Measurements from ENCODE around the gene TFRC. TPM values are rescaled to one million over a fixed set of nuclear protein-coding genes. Genes with fewer than 3 reads are reported as not detected.
"Not testable (repeated sequence)": the region's sequence is repeated elsewhere in the genome, so short reads cannot be mapped to it uniquely, and the experiment has no call there.

Gene TFRC
- total RNA-seq, 1 donor from 2014 or later = 91.8 TPM

DNA sequence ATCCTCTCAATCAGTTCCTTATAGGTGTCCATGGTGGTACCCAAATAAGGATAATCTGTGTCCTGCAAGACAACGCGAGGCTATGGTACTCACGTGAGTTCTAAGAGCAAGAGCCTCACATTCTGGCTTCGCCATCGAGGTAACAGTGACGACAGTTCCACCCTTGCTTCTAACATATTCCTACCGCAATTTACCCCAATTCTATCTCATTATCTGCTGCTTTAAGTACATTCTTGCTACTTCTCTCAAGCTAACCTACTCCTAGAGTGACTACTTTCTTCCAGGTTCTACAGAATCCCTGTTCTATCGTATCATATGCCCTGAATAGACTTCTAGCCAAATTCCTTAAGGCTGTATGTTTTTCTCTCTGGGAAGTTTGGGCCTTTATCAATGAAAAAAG lies 26.6 kb downstream of the TFRC start:
- ATAC-seq (no peak), DNase-seq (ENCODE audit: missing footprints) (no peak)
- intact Hi-C loops (cut with DNase I) = no loop called here

DNA sequence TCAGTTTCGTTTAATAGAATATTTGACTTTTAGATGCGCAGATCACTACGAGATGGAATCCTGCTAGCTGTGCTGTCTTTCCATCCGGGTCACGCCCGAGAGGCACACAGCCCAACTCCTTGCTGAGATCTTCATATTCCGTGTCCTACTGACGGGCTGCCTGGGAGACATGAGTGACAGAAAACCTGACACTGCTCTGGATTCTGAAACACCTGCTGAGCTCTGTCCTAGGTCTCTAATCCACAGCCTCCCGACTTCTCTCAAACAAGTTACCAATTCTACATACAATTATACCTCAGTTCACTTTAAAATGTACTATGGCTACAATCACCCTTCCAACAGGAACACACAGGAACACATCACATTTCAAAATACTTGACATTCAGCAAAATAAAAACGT lies 27.2 kb downstream of the TFRC start:
- ATAC-seq = no peak
- intact Hi-C loops (cut with DNase I) = no loop called here
- no peak for DNase-seq (ENCODE audit: missing footprints)

- no peak for ATAC-seq
- intact Hi-C loops (cut with DNase I) = no loop called here
Measured at GRCh38 chr3:196053487-196053886, 28.4 kb downstream of the TFRC start.

GRCh38 chr3:196051282-196052076 lies 30.4 kb downstream of the TFRC start:
- ATAC-seq (no peak), DNase-seq (ENCODE audit: missing footprints) (no peak)
- intact Hi-C loops (cut with DNase I) = no loop called here

More at GRCh38 chr3:196053487-196053886, 28.4 kb downstream of the TFRC start:
- no peak for DNase-seq (ENCODE audit: missing footprints)

DNA sequence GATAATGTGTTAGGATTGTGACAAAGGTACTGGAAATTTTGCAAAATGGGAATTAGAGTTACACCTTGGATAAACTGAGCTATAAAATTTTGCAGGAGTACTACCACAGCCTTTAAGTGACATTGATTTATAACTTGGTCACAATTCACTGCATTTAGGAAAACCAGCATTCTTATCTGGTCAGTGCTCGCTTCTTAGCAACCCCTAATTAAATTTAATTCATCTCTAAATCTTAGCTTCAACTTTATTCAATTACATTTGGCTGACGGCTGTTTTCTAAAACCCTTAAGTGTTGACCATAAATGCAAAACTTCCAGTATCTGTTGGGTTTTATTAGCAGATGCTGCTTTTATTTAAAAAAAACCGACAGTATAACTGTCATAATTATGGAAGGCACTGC lies 31.3 kb downstream of the TFRC start:
- intact Hi-C loops (cut with DNase I) = no loop called here
- ATAC-seq (no peak), DNase-seq (ENCODE audit: missing footprints) (no peak)

GRCh38 chr3:196049653-196050052 lies 32.2 kb downstream of the TFRC start:
- intact Hi-C loops (cut with DNase I) = no loop called here
- ATAC-seq (no peak), DNase-seq (ENCODE audit: missing footprints) (no peak)

GRCh38 chr3:196048922-196049598 lies 32.8 kb downstream of the TFRC start:
- intact Hi-C loops (cut with DNase I) = no loop called here
- DNase-seq (ENCODE audit: missing footprints) (no peak), ATAC-seq (no peak)

- intact Hi-C loops (cut with DNase I) = no loop called here
- no peak for DNase-seq (ENCODE audit: missing footprints)
- no peak for ATAC-seq
Measured at GRCh38 chr3:196047391-196048030, 34.4 kb downstream of the TFRC start.

DNA sequence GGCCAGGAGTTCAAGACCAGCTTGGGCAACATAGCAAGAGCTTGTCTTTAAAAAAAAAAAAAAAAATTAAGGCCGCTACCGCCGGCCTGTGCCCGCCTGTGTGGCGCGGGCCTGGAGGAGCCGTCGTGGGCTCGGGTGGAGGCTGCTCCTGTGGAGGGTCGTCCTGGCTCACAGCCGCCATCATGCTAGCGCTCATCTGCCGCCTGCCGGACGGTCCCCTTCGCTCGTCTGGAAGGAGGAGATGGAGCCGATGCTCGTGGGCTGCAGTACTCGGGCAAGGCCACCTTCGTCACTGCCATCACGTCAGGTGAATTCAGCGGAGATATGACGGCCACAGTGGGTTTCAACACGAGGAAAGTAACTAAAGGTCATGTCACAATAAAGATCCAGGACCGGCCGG lies 37.4 kb downstream of the TFRC start:
- intact Hi-C loops (cut with DNase I) = no loop called here
- DNase-seq (ENCODE audit: missing footprints) (no peak), ATAC-seq (no peak)

DNA sequence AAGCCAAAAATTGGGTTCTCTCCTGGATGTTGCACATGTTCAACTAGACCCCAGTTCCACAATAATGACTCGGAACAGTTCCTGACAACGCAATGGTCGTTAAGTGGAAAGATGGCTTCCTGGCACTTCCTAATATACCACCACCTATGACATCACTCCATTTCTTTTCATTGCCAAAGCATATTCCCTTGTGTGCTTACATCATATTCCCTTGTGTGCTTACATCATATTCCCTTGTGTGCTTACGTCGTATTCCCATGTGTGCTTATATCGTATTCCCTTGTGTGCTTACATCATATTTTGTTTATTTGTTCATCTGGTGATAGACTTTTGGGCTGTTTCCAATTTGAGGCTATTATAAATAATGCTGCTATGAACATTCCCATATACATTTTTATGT lies 39.2 kb downstream of the TFRC start:
- DNase-seq (ENCODE audit: missing footprints) (no peak), ATAC-seq (no peak)
- intact Hi-C loops (cut with DNase I) = no loop called here

- ATAC-seq = no peak
- intact Hi-C loops (cut with DNase I) = no loop called here
- no peak for DNase-seq (ENCODE audit: missing footprints)
Measured at GRCh38 chr3:196039359-196039758, 42.5 kb downstream of the TFRC start.

DNA sequence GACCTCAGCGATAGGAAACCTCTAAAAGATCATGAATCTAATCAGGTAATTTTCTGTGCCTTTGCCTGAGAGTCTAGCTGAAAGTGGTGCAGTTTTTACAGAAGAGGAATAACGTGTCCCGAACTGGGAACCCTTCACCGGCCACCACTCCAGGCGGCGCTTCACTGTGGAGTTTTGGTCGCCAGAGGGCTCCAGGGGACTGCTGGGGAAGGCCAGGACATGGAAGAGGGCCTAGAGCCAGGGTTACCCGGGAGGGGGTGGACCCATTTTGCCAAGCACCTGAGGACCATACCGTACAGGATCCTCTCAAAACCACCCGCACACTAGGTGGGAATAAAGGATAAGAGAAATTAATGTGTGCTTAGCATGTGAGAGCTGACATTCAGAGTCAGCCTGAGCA lies 55.8 kb downstream of the TFRC start:
- peak; percentile 78 for ATAC-seq
- DNase-seq (ENCODE audit: missing footprints) = not testable (repeated sequence)
- intact Hi-C loops (cut with DNase I) = loop anchor here (10.0 kb wide), 1 partner anchor 169 kb away; no protein-coding TSS in a partner anchor

- ATAC-seq = no peak
- no peak for DNase-seq (ENCODE audit: missing footprints)
- intact Hi-C loops (cut with DNase I) = loop anchor here (10.0 kb wide), 1 partner anchor 170 kb away; no protein-coding TSS in a partner anchor
Measured at GRCh38 chr3:196024968-196025367, 56.9 kb downstream of the TFRC start.

- intact Hi-C loops (cut with DNase I) = loop anchor here (10.0 kb wide), 1 partner anchor 171 kb away; no protein-coding TSS in a partner anchor
- DNase-seq (ENCODE audit: missing footprints) (no peak), ATAC-seq (no peak)
Measured at GRCh38 chr3:196023947-196024346, 57.9 kb downstream of the TFRC start.

DNA sequence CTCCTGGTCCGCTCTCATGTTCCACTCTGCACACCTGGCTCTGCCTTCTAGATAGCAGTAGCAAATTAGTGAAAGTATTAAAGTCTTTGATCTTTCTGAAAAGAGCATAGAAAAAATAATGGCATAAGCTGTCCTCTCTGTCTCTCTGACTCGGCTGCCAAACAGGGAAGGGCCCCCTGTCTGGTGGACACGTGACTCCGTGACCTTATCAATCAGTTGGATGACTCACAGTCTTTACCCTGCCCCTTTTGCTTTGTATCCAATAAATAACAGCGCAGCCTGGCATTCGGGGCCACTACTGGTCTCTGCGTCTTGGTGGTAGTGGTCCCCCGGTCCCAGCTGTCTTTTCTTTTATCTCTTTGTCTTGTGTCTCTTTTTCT lies 59.4 kb downstream of the TFRC start:
- intact Hi-C loops (cut with DNase I) = loop anchor here (10.0 kb wide), 1 partner anchor 172 kb away; no protein-coding TSS in a partner anchor
- ATAC-seq; DNase-seq (ENCODE audit: missing footprints): not testable (repeated sequence)

DNA sequence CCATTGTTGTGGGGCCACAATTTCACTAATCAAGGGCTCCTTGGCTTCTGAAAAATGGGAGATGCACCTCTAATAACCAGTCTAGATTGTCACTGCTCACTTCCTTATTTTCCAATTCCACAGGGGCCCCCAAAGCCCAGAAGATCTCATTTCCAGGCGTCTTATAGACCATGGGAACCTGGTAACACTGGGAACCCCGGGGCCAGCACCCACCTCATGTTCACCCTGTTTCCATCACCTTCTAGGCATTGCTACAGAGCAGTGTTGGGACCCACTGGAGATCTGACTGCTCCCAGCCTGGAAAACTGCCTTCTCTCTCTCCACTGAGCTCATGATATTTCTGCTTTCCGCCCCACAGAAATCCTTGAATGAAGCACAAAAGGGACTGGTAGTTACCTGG lies 61.5 kb downstream of the TFRC start:
- ATAC-seq (no peak), DNase-seq (ENCODE audit: missing footprints) (no peak)
- intact Hi-C loops (cut with DNase I) = loop anchor here (10.0 kb wide), 1 partner anchor 174 kb away; no protein-coding TSS in a partner anchor

DNA sequence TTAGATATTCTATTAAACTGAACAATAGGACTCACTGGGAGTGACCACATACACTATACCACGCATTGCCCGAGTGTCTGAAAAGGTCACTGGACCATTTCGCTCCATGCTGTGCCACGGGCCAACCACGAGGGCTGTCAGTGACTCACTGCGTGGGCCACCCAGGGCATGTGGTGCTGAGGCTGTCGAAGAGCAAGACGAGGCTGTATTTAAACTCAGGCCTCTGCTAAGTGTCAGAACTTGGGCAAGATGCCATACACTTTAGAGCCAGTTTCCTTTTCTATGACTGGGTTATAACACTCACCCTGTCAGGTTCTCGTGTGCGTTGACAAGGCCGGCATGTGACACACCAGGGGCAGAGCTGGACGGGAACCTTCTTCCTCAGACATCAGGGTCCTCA lies 62.3 kb downstream of the TFRC start:
- intact Hi-C loops (cut with DNase I); DNase-seq (ENCODE audit: missing footprints): not testable (repeated sequence)
- ATAC-seq = peak; percentile 95

- DNase-seq (ENCODE audit: missing footprints); intact Hi-C loops (cut with DNase I); ATAC-seq: not testable (repeated sequence)
Measured at GRCh38 chr3:196018159-196018558, 63.7 kb downstream of the TFRC start.

GRCh38 chr3:196016485-196016884 lies 65.4 kb downstream of the TFRC start:
- ATAC-seq (no peak), DNase-seq (ENCODE audit: missing footprints) (no peak)
- intact Hi-C loops (cut with DNase I) = no loop called here

DNA sequence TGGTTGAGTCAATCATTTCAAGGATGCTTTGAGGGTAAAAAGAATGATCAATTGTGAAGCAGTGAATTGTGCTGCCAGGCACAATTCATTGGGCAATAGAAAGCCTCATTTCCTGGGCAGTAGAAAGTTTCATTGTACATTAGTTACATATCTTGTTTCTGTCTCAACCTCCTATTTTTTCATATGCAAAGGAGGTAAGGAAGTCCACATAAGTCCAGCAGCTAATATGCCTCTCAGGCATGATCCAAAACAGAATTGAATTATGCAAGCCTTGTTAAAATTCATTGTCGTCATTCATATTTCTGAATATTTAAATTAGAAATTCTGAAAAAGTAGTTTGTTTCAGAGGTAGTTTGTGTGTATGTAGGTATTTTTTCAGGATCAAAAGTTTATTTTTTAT lies 65.8 kb downstream of the TFRC start:
- DNase-seq (ENCODE audit: missing footprints) = no peak
- intact Hi-C loops (cut with DNase I) = no loop called here
- ATAC-seq = no peak

Measured in Right ventricle myocardium inferior (tissue), 1 donor.